ENCODE results near the gene TPBGL.

TPBGL gene, protein sequence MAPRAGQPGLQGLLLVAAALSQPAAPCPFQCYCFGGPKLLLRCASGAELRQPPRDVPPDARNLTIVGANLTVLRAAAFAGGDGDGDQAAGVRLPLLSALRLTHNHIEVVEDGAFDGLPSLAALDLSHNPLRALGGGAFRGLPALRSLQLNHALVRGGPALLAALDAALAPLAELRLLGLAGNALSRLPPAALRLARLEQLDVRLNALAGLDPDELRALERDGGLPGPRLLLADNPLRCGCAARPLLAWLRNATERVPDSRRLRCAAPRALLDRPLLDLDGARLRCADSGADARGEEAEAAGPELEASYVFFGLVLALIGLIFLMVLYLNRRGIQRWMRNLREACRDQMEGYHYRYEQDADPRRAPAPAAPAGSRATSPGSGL

DNA sequence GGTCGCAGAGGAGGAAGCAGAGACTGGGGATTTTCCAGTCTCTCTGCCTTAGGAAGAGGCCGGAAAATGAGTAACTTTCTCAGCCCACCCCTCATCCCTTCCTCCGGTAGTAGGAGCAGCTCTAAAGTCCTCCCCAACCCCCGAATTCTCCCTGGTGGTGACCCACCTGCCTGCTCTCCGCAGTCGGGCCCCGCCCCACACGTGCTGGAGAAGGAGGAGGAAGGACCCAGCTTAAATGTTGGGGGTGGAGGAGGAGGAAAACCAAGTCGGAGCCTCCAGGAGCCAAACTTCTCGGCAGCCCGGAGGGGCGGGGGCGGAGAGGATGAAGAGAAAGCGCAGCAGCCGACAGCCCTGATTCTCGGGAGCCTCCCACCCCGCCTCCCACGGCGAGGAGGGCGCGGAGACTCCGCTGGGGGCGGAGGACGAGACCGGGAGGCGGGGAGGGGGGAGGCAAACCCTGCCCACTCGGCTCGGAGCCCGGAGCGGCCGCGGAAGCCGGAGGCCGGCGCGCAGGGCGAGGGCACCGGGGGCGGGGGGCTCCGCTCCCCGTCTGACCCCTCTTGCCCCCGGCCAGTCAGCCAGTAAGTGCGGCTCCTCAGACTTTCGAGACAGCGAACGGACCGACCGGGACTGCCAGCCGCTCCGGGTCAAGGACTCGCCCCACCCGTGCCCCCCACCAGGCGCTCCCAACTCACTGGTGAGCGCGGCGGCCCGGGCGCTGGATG lies at the start of gene TPBGL:
TPBGL (plus strand) TSS at position 464 of the 725 bp plus-strand sequence. CDS start 276 bp downstream, outside the sequence.
- DNase-seq: peak in 1 of 51 donors; percentile 17

DNA sequence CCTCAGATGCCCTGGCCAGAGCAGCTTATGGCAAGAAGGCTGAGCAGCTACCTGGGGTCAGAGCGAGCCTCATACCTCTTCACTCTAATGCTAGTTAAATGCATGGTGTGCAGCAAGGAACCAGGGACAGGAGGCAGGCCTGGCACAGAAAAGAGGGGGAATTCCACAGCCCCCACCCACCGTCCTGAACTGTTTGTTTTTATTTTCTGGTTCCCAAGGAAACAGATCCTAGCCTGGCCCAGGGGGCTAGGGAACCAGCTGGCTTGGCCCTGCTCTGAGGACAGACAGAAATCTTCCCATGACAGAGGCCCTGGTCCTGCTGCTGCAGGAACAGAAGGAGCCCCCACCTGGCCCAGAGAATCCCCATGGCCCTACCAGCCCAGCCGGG lies 49.2 kb upstream of the TPBGL start:
- DNase-seq: no peak

DNA sequence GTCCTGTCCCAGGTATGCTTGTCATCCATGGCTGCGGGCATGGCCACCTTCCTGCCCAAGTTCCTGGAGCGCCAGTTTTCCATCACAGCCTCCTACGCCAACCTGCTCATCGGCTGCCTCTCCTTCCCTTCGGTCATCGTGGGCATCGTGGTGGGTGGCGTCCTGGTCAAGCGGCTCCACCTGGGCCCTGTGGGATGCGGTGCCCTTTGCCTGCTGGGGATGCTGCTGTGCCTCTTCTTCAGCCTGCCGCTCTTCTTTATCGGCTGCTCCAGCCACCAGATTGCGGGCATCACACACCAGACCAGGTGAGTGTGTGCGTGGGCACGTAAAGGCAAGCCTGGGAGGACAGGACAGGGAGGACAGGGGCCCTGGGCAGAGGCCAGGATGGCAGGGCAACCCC lies 47.3 kb upstream of the TPBGL start:
- DNase-seq: no peak

DNA sequence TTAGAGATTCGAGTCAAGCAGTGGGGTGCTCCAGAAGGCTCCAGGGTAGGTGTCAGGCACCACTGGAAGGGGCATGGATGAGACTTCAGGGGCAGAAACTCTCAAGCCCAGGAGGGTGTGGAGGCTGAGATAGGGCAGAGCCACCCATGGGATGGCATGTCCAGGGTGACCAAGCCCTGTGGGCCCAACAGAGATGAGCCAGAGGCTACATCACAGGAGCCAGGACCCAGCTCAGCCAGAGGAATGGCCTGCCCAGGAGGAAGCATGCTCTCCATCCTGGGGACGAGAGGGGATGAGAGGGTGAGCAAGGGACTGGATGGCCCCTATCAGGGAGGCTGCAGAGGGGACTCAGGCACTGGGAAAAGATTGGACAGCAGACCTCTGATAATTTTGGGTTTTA lies 46.9 kb upstream of the TPBGL start:
- DNase-seq: no peak

DNA sequence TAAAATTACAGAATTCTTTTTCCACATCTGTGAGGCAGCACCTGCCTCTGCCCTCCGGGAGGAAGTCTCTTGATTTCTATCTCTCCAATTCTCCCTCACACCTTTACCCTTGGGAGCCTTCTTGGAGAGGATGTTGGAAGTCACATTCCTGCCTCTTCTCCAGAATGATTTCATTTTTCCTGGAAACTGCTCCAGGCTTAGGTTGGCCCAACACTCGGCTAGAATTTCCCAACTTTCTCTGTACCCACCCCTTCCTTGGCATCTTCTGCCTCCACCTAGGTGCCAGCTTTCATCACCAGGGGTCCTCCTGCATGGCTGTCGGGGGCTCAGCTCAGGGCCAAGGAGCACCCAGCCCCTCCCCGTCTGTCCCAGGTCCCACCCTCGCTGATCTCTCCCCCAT lies 46.4 kb upstream of the TPBGL start:
- no peak for DNase-seq

DNA sequence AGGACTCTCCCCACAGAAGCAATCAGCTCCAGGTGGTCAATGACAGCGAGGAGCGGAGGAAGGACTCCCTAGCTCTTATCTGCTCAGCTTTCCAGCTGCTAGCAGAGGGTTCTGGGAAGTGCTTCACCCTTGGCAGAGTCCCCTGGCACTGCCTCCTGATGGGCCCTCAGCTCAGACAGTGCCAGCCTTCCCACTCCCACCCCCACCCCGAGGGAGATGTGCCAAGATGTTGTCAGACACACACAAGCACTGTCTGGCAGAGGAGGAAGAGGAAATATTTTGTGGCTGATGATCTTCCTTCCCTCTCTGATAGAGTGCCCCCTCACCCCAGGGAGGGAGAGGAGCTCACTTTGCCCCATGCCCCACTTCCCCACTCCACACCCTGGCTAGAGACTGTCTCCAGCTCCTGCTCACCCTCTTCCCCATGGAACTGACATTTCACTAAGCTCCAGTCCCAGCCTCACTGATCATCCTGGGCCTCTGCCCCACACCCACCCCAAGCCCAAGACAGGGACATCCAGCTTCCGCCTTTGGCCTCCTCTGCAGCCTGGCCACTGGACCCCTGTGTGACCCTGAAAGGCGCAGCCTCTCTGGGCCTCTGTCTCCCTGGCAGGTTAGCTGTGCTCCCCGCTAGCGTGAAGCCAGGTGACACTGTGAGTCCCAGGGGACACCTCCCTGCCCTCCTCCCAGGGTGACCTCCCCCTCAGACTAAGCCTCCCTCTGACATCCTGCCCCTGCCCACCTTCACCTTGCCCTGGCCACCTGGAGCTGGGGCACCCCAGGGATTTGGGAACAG lies 45.2 kb upstream of the TPBGL start:
- peak in 30 of 51 donors; percentile 3 to 66 (median 37) for DNase-seq

DNA sequence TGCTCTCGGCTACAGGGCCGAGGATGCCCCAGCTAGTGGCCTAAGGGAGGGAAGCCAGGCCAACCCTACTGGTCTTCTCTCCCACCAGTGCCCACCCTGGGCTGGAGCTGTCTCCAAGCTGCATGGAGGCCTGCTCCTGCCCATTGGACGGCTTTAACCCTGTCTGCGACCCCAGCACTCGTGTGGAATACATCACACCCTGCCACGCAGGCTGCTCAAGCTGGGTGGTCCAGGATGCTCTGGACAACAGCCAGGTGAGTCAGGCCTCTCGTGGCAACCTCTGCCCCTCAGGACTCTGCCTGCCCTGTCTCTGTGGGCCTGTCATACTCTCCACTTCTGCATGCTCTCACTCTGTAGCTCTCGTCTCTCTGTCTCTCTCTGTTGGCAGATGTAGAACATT lies 44.1 kb upstream of the TPBGL start:
- DNase-seq: no peak

DNA sequence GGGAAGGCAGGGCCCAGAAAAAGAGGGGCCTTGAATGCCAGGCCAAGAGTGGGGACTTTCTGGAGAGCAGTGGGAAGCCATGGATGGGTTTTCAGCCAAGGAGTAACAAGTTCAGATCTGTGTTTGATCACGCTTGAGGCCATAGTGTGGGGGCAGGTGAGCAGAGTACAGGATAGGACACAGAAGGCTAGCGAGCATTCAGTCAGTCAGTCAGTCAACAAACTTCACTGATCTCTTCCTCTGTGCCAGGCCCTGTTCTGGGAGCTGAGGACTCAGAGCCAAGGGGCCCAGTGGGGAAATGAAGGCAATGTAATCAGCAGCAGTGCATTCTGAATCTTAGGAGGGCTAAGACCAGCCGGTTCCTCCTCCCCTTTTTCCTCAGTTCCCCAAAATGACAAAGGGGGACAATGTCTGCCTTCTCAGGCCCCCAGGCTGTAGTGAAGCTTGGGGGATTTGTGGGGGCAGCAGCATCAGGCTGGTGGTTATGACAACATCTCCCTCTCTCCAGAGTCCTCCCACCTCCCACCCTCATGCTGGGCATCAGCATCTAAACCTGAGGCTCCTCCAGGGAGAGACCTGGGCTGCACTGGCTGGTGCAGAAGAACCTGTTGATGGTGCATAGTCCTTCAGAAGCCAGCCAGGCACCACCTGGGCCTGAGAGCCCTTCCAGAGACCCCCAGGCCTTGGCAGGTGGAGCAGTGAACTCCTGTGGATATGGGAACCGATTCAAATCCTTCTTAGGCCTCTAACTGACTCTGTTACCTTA lies 42.9 kb upstream of the TPBGL start:
- DNase-seq: no peak

DNA sequence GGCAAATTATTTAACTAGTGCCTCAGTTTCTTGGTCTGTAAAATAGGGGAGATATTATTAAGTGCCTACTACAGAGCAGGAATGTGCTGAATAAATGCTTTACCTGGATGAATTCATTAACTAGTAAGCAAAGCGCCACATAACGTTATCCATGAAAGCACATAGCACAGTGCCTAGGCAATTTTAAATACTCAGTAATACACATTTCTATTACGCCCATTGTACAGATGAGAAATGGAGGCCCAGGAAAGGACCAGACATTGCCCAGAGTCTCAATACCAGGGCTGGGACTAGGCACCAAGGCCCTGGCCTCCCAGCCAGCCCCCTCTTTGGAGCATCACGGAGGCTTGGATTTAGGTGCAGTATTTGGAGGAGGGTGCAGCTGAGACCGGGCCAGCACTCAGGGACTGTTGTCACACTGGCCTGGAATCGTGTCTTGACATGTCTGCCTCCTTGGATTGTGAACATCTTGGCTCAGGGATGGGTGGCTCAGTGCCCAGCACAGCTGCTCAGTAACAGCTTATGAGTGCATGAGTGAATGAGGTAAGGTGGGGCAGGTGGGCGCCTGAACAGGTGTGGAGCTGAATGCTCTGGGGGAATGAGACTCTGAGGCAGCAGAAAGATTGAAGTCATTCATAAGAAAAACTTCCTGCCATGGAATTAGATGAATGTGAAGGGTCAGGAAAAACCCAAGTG lies 42.1 kb upstream of the TPBGL start:
- DNase-seq: no peak

DNA sequence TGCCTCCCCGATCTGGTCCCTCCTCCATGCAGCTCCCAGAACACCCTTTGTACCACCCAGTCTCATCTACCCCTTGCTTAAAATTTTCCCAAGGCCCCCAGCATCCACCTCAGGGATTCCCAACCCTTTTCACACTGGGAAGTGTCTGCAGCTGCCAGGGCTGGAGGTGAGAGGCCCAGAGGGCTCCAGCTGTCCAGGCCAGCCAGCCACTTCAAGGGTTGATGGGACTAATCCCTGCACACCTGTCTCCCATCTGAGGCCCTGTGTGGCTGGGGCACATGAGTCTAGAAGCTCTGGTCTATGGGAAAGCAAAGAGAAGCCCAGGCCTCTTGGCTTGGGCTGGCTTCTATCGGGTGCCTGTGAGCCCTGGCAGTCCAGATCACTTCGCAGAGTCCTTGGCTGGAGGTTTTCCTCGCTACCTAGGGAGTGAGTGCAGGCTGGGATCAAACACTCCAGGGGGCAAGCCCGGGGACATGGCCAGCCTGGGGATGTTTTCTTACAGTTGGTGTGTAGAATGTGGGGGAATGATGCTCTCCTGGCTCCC lies 41.1 kb upstream of the TPBGL start:
- no peak for DNase-seq

DNA sequence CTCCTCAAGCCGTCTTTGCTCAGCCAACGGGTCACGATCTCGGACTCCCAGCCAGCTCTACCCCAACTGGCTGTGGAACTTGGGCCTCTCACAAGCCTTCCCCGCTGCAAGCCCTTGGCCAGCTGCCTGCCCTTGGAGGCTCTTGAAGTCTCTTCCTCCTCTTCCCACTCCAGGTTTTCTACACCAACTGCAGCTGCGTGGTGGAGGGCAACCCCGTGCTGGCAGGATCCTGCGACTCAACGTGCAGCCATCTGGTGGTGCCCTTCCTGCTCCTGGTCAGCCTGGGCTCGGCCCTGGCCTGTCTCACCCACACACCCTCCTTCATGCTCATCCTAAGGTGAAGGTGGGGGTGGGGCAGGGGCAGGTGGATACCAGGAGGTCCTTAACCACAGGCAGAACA lies 40.5 kb upstream of the TPBGL start:
- peak in 7 of 51 donors; percentile 9 to 24 (median 16) for DNase-seq

DNA sequence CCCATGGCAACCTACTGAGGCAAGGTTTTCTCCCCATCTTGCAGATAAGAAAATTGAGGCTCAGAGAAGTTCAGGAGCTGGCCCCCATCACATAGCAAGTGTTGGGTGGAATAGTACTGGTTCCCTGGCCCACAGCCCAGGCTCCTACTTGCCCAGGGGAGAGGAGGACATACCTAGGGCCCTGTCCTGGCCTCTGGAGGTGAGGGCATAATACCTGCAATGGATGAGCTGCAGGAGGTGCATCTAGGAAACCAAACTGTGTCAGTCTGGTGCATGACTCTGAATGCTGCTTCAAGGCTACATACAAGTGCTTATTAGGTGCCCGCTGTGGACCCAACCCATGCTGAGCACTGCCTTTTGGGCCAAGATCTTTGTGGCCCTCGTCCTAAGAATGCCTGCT lies 40.0 kb upstream of the TPBGL start:
- DNase-seq: no peak

DNA sequence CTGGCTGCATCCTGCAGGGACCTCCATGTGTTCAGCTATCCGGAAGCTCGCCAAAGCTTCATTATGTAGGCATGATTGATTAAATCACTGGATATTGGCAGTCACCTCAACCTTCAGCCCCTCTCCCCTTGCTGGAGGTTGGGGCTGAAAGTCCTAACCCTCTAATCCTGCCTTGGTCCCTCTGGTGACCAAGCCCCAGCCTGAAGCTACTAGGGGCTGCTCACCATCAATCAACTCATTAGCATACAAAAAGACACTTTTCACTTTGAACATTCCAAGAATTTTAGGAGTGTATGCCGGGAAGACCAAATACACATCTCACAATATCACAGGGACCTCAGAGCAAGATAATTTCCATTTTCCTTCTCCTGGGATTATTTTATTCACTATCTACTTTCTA lies 38.8 kb upstream of the TPBGL start:
- no peak for DNase-seq

DNA sequence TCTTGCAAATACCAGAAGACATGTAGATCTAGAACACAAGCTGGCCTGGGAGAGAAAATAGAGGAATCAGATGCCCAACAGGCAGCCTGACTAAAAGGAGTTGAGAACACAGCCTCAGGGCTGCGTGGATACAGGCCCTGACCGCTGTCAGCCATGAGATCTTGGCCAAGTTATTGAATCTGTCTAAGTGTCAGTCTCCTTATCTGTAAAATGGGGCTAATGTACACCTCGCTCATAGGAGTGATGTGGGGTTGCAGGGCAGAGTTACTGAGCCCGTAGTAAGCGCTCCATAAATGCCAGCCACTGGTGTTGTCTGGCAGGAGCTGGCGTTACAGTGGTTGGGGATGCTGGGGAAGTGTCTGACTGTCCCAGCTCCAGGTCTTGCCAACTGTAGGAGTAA lies 38.4 kb upstream of the TPBGL start:
- DNase-seq: no peak

DNA sequence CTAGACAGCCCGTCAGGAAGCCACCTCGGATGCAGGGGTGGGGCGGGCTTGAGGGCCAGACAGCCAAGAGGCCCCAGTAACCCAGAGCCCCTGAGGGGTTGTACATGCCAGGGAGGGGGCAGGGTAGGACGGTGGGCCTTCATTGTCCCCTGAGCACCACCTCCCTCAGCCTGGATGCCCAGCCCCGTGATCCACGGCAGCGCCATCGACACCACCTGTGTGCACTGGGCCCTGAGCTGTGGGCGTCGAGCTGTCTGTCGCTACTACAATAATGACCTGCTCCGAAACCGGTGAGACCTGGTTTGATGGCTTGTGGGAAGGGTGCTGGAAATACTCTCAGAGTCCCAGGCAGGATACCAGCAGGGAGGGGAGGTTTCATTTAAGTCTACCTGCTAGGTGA lies 37.4 kb upstream of the TPBGL start:
- no peak for DNase-seq

DNA sequence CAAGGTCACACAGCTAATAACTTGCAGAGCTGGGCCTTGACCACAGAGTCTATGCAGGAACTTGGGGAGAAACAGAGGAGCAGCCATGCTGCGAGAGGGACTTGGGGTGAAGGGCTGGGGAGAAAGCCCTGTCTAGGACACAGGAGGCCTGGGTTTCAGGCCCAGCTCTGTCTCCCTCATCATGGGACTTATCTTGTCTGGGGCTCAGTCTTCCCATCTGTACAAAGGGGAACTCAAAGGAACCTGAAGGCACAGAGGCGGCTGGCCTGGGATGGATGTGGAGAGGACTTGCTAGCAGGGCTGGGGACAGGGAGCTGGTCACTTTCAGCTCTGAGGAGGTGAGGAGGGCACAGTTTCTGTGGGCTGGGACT lies 36.9 kb upstream of the TPBGL start:
- no peak for DNase-seq

DNA sequence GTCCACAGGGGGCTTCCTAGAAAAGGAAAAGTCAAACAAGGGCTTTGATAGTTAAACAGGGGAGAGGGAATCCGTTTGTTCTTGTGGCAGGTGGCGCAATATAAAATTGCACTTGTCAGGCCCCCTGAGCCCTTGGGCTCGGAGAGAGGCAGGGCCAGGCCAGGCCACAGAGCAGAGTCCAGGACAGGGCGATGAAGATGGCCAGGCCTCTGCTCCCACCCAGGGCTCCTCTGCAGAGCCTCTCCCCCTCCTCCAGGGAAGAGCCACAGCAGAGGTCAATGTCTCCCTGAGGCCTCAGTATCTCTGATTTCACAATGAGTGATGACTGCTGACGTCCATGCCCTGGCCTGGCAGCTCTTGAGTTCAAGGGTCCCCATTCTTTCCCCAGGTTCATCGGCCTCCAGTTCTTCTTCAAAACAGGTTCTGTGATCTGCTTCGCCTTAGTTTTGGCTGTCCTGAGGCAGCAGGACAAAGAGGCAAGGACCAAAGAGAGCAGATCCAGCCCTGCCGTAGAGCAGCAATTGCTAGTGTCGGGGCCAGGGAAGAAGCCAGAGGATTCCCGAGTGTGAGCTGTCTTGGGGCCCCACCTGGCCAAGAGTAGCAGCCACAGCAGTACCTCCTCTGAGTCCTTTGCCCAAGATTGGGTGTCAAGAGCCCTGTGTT lies 36.4 kb upstream of the TPBGL start:
- DNase-seq: no peak

DNA sequence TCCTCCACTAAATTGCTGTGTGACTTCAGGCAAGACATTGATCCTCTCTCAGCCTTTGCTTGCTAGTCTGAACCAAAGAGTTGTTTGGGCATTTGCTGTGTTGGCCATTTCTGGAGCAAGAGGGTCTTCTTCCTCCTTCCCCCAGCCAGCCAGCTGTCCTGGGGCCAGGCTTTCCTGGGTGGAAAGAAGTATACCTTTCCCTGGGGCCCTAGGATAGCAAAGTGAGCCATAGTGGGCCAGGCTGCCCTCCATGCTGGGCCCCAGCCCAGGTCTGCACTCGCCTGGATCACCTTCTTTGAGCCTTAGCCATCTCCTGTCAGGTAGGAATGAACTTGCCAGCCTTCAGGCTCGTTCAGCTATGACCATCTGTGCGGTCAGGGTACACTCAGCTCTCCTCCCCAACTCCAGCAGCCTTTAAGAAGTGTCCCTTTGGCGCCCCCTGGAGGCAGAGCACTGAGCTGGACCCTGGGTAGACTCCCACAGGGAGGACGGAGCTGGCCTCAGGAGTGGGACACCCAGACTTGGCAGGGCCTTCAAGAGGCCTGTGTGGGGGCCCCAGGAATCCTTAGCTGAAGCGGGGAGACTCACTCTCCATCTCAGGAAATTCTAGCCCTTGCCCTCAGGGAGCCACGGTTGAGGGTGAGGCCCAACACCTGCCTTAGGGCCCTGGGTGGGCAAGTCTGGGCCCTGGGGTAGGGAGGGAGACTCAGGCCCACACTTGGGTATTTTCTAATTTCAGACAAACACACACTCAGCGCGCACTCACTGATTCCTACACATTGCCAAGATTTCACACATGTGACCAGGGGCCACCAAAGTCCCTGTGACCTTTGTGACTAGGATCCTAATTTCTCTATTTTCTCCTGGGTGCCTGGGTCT lies 35.6 kb upstream of the TPBGL start:
- DNase-seq: peak in 46 of 51 donors; percentile 6 to 76 (median 49)

DNA sequence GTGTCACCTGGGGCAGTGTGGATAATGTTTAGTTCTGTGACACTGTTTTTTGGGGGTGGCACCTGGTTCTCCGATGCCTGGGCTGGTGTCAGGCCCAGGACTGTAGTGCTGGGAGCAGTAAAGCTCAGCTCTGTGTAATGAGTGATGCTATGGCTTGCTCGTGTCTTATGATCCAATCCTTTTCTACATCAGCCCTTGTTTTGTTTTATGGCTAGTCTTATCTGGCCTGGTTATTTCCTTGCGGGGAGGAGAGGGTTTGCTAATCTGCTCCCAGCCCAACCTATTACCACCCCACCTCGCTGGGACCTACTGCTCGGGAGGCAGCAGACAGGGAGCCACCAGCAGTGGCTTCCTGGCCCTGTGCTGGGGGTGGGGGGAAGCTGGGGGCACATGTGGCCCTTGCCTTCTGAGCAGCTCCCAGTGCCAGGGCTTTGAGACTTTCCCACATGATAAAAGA lies 35.0 kb upstream of the TPBGL start:
- DNase-seq: no peak
